GM18861 (cell line): Measurements from ENCODE around the gene POPDC2.
"Not testable (repeated sequence)": the region's sequence is repeated elsewhere in the genome, so short reads cannot be mapped to it uniquely, and the experiment has no call there.

Experiments used
- ATAC-seq: cut with Tn5 transposase; IDR thresholded peaks from one replicate; pipeline ENCODE4 v1.9.1; 2021; ENCODE audit not compliant: unreplicated experiment

POPDC2 gene, protein sequence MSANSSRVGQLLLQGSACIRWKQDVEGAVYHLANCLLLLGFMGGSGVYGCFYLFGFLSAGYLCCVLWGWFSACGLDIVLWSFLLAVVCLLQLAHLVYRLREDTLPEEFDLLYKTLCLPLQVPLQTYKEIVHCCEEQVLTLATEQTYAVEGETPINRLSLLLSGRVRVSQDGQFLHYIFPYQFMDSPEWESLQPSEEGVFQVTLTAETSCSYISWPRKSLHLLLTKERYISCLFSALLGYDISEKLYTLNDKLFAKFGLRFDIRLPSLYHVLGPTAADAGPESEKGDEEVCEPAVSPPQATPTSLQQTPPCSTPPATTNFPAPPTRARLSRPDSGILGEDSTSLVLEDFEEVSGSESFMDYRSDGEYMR

DNA sequence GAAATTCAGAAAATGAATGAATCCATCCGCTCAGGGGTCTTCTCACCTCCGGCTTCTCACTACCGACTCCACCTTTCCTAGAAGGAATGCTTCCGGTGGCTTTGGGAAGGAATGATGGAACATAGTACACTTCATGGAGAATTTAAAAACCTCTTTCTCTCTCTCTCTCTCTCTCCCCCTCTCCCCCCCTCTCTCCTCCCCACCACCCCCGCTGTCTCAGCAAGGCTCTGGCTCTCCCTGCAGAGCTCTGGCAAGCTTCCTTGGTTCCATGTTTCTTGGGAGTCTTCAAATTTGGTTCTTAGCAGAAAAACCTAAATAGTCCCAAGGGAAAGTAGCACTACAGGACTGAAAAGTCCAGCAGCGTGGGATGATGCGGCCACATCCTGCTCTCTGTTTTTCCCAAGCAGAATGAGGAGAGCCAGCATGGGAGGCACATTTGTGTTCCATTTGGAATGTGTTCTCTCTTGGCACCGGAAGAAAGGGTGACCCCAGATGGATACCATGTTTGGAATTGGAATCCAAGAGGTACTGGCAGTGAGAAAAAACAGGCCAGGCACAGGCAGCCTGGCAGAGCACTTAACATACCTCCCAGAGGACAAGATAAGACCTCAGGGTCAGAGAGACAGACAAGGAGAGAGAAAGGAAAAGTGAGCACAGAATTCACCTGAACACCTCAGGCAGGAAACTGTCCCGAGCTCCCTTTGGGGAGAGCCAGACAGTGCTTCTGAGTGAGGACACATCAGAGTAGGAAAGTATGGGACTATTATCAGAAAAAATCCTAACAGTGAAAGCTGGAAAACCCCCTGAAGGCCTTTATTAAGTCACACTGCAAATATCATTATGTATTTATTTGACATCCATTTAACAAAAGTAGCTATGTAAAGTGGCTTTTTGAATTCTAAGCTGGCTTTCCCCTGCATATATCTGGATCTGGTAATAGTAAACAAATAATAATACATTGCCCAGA lies at the start of gene POPDC2:
POPDC2 (minus strand) TSS at position 116 of the 967 bp plus-strand sequence. CDS start 166 bp downstream, outside the sequence.
- ATAC-seq: no peak

DNA sequence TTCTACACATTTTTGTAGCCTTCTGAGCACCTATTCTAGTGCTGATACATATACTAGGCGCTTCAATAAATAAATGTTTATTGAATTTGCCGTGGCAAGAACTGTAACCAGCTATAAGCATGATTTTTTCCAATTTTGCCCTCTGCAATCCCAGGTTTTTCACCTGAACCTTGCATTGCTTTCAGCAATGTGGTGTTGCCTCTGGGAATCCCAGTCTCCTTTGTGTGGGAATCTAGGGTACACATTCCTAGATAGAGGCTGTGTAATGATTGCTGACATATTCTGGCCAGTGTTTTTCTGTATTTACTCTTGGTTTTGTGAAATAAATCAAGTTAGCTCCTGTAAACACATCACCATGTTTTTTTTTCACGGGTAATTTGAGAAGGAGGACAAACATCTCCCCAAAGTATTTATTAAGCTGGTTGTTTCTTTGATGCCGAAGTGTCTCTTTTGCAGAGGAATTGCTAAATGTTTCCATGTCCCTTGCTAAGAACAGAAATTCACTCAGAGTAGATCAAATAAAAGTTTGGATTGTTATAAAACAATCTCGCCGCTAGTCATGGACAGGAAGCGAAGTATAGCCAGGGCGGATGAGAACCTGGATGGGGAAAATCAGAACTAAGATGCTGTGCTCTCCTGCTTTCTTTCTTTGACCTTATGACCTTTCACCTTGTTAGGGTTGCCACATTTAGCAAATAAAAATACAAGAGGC lies 43.6 kb upstream of the POPDC2 start:
- ATAC-seq: no peak

DNA sequence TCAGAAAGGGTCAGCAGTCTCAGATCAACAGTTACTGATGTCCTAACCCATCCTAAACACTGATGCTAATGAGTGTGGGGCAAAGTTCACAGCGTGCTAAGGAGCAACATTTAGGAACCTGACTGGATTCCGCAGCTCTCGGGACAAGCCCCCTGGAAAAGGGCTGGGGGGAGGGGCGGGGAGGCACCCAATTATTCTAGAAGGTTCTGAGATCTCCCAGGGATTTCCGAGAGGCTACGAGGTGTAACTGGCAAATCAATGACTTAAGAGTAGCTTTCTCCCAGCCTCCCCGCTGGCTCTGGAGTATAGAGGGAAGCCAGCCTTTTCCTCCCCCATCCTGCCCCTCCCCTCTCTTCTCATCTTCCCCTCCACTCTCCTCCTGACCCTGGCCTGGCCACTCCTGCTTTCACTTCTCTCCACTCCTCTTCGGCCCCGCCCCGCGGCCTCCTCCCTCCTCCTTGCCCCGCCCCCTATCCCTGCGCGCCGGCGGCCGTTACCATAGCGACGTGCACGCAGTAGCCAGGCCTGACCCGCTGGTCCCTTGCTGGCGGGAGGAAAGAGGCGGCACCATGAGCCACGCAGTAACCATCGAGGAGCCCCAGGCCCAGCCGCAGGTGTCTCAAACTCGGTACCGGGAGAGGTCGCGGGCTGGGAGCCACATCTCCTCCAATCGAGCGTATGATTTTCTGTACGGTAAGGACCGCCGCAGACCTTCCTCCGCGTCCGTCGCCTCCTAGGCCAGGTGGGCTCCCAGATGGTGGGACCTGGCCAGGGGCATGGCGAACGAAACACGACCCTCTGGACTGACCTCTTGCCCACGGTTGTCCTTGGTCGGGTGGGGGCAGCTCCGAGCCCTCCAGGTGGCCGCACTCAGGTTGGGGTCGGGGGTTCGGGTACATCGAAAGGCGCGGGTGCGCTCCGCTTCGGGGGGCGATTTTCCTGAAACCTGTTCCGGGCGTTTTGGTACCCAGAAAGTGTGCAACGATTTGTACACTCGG lies 42.4 kb upstream of the POPDC2 start, which contains the start of gene CFAP91:
CFAP91 (plus strand) TSS at position 493 of the 998 bp plus-strand sequence; CDS start at position 570, 77 bp downstream.
- peak; percentile 56 for ATAC-seq

DNA sequence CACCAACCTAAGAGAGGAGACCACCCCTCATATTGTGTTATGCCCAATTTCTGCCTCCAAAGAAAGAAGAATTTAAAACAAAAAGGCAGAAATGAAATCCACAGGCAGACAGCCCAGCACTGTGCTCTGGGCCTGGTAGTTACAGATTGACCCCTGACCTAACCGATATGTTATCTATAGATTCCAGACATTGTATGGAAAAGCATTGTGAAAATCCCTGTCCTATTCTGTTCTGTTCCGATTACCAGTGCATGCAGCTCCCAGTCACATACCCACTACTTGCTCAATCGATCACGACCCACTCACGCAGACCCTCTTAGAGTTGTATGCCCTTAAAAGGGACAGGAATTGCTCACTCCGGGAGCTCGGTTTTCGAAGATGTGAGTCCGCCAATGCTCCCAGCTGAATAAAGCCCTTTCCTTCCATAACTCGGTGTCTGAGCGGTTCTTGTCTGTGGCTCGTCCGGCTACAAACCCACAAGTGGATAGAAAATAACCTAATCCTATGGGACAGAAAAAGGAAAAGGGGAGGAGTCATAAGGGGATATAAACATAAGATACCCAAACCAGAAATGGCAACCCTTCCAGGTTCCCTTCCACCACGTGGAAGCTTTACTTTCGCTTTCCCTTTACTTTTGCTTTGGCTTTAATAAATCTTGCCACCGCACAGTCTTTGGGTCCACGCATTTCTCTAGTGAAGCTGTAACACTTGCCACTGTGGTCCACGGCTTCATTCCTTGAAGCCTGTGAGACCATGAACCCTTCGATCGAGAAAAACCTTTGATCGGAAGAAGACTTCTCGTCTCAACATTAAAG lies 40.7 kb upstream of the POPDC2 start:
- no peak for ATAC-seq

DNA sequence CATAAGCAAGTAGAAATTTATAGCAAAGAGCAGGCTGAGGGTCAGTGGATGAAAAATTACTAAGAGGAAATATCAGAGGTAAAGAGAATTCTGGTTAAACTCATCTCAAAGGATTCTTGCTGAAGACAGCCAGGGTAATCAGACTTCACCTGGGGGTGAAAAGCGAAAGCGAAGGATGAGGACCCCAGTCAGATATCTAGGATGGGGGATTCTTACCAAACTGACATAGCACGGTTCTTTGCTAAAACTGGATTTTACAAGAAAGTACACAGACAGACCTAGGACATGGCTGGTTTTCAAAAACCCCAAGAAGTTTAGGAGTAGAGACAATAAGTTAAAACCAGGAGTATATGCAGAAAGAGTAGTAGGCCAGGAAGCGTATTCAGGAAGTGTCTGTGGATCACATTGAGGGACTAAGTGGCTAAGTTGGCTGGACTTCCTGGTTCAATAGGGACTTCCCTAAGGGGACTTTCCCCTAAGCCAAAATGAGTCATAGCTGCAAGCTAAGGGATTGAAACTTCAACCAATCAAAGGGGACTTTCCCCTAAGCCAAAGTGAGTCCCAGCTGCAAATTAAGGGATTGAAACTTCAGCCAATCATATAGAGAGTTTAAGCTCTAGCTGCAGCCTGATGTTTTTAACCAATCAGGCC lies 40.0 kb upstream of the POPDC2 start:
- ATAC-seq: peak; percentile 28

DNA sequence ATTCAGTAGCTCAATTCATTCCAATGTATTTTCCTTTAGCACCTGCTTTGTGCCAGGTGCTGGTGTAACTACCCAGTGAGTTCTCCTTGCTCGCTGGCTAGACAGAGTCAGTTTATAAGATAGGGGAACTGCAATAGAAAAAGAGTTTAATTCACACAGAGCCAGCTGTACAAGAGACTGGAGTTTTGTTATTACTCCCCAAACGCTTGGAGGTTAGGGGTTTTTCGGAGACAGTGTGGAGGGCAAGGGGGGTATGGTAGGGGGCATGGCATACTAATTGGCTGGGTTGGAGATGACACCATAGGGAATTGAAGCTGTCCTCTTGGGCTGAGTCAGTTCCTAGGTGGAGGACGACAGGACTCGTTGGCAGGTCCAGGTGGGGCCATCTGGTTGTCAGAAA lies 37.0 kb upstream of the POPDC2 start:
- peak; percentile 62 for ATAC-seq

DNA sequence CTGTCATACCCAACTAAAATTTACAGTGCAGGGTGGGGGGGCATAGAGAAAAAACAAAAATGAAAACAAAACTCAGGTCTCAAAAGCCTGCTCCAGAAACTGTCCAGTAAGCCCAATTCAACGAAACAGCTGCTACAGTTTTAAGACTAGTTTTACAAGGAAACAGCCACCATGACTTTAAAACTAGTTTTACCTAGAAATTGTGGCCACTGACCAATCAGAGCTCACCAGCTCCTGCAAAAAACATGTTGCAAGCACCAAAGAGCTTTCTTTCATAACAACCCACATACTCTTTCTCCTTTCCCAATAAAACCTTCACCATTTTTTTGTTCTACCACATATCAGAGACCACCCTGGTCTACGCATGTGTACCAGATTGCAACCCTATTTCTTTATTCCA lies 35.1 kb upstream of the POPDC2 start:
- ATAC-seq: no peak

DNA sequence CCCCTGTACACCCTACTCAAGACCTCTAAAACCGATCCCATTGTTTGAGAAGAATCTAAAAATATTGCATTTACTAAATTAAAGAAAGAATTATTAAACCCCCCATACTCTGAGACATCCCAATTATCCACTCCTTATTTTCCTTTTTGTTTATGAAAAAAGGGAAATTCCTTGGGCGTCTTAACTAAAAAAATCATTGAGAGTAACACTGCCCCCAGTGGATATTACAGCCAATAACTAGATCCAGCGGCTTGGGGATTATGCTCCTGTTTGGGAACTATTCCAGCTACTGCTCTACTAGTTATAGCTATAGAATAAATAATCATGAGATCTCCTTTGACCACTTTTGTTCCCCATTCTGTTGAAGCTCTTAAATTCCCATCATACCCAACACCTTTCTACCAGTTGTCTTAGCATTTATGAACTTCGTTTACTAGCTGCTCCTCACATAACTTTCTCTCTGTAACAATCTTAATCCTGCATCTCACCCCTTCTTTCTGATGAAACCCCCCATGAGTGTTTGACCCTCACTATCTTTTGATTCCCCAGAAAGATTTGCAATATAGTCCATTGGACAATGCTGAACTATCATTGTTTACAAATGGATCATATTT lies 29.8 kb upstream of the POPDC2 start:
- ATAC-seq: no peak

DNA sequence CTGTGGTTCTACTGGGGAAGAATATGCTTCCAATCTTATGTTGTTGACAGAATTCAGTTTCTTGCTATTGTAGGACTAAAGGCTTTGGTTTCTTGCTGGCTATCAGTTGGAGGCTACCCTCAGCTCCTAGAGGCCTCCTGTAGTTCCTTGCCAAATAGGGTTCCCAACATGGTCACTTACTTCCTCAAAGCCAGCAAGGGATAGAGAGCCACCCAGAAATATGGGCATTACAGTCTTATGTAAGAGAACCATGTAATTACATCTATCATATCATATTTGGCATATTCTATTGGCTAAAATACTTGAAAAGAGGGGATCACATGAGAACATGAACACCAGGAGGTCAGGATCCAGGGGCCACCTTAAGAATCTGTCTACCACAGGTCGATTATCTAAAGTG lies 23.0 kb upstream of the POPDC2 start:
- no peak for ATAC-seq

DNA sequence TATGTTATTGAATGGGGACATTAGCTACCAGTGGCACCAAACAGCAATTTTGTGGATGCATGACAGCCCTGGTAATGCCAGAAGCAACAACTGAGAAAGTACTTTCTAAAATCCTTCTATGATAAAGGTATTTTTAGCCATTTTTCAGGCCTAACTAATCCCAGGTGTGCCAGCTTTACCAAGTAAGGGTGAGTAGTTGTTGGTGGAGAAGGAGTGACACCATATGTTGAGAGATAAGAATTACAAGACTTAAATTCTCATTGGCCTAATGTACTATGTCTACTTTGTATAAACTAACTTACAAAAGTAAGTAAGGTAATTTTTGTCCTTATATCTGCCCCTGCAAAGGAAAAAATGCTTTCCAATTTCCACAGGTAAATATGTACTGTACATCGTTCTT lies 20.9 kb upstream of the POPDC2 start:
- no peak for ATAC-seq

DNA sequence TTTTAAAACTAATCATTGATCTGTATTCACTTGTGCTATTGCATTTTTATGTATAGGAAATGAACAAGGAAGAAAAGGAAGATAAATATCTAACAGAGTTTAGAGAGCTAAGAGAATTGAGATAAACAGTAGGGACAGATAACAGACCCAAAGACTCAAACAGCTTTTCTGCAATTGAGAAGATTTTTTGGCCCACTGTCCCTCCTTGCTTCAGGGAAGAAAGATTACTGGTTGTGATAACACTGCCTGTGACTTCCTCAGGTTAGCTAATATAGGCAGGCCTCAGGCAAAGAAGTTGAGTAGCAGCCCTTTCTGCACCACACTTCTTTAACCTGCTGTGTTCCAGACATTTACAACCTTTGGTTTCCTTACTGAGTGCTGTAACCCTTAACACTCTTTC lies 19.5 kb upstream of the POPDC2 start:
- ATAC-seq: no peak

DNA sequence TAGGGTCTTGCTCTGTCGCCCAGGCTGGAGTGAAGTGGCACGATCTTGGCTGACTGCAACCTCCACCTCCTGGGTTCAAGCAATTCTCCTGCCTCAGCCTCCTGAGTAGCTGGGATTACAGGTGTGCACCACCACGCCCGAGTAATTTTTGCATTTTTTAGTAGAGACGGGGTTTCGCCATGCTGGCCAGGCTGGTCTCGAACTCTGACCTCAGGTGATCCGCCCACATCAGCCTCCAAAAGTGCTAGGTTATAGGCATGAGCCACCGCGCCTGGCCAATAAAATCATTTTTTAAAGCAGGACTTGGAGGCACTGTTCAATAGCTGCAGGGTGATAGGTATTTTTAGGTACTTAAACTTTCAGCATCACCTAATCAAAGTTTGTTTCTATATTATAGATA lies 17.8 kb upstream of the POPDC2 start:
- not testable (repeated sequence) for ATAC-seq

DNA sequence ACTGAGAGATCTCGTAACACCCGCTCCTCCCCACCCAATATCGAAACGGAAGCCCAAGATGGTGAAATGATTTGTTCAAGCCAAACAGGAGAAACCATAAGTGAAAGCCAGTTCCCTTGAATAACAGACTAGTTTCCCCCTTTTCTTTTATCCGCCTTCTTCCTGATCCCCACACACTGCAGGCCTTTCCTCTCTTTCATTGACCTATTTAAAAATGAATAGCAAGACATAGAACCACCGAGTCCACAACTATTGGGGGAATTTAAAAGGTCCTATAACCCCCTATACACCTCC lies 17.2 kb upstream of the POPDC2 start:
- ATAC-seq: no peak

DNA sequence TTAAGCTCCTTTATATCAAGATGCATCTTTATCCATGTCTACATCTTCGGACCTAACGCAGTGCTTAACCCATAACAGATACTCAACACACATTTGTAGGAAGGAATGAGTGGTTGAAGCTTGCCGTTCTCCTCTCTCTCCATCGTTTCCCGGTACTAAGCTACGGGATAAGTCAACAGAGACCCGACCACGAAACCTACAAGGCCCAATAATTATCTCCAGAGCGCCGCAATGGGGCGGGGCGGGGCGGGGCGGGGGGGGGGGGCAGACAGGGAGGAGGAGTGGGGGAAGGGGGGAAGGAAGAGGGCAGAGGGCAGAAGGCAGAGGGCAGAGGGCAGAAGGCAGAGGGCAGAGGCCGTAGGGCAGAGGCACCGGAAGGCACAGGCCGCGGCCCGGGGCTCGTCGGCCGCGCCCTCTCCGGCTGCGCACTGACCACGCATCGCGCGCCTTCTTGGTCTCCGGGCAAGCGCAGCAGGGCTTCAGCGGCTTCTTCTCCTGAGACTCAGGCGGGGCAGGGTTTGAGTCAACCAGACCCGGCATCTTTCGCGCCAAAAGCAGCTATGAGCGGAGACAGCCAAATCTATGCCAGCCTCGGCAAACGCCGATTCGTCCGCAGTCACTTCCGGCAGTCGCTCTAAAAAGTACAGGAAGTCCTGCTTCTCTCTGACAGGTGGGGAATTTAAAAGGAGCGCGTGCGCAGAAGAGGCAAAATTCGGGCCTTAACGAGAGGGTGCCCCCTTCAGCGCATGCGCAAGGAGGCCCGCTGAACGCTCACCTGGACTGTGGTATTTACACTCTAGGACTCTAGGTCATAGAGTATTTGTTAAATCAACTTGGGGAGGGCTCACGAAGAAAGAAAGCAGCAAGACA lies 16.6 kb upstream of the POPDC2 start, which contains the start of gene COX17:
COX17 (minus strand) TSS at position 636 of the 870 bp plus-strand sequence; CDS start at position 540, 96 bp downstream.
- peak; percentile 82 for ATAC-seq

DNA sequence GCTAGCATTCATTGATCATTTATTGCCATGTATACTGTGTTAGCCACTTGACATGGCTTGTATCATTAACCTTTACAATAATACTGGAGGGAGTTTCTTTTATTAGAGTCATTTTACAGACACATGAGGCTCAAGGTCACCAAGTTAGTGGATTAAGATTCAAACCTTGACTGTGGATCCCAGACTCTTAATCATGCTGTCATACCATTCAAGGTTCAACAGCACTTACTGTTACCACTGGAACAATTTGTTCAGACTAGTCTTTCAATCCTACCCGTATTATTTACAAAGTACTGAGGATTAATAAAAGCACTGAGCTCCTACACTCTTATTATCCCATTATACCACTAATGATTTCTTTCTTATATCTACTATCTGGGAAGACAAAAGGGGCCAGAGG lies 15.6 kb upstream of the POPDC2 start:
- no peak for ATAC-seq

DNA sequence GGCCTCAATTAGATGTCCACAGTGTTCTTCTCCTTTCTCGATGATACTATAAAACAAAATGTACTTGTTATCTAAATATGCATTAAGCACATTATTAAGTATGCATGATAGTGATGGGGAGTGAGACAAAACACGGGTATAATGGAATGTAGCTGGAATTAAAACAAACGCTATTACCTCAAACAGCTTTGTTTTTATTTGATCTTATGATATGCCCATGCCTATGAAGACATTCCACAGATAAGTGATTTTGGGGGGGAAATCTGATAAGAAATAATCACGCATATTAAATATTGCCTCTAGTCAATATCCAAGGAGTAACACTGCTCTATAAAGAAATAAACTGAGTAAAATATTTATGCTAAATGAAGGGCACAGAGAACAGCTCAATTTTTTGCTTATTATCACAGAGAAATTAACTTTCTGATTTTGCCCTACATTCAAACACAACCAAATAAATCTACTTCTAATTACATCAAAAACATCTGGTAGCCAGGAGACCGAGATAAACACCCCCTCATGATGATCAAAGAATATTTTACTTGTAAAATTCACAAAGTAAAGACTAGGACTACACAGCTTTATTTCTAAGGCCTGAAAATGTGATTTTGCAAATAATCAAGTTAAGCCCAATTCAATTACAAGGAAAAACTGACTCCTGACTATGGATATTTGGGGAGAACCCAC lies 14.9 kb upstream of the POPDC2 start:
- ATAC-seq: no peak

DNA sequence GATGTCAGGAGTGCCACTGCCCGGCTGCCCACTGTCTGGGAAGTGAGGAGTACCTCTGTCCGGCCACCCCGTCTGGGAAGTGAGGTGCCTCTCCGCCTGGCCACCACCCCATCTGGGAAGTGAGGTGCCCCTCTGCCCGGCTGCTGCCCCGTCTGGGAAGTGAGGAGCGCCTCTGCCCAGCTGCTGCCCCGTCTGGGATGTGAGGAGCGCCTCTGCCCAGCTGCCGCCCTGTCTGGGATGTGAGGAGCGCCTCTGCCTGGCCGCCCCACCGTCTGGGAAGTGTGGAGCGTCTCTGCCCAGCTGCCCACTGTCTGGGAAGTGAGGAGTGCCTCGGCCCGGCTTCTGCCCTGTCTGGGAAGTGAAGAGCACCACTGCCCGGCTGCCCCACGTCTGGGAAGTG lies 13.5 kb upstream of the POPDC2 start:
- no peak for ATAC-seq
